Mesenteric fat pad (tissue), 1 donor: ENCODE results near the gene CDS1. TPM values are rescaled to one million over a fixed set of nuclear protein-coding genes. Genes with fewer than 3 reads are reported as not detected.
"Not testable (repeated sequence)": the region's sequence is repeated elsewhere in the genome, so short reads cannot be mapped to it uniquely, and the experiment has no call there.

Experiments used
- DNase-seq: peaks from one replicate; pipeline ENCODE4 v3.0.0-alpha.2; 2020; ENCODE audit warnings: low spot score
- total RNA-seq: library from RNA; stranded (reverse); fragmentation: NEBNext Ultra II Directional; extraction: Animal tissue kit (Norgen Biotek cat#: 25700); gene quantifications from one replicate; pipeline ENCODE4 v1.2.1, GENCODE V29; 2021
- donor health status: DM: yes; HTN: yes; CAD: no.

The CDS1 gene
- total RNA-seq, 1 donor from 2014 or later, result 0.29 TPM

GRCh38 chr4:84669201-84669600 is 86.3 kb downstream of the CDS1 start:
- no peak for DNase-seq

DNA sequence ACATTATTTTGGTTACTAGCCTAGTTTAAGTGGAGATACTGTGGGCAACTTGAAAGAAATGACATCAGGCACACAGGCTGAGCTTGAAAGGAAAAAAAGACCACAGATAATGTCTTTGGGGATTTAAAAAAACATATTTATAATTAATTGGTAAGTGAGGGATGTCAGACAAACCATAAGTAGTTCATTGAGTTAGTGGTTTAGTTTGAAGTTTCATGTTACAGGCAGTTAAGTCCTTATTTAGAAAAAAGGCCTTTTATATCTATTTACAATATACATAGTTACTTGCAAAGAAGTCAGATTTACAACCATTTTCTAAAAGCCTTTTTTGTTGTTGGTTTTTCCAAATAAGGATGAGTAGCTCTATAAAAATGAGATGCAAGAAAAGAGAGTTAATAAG is 89.2 kb downstream of the CDS1 start:
- DNase-seq, result no peak

GRCh38 chr4:84673475-84674240 is 90.7 kb downstream of the CDS1 start:
- no peak for DNase-seq

GRCh38 chr4:84677093-84677492 is 94.2 kb downstream of the CDS1 start:
- no peak for DNase-seq

- no peak for DNase-seq
Measured at GRCh38 chr4:84677995-84678394, 95.1 kb downstream of the CDS1 start.

GRCh38 chr4:84678976-84679744 is 96.2 kb downstream of the CDS1 start:
- DNase-seq, result no peak

DNA sequence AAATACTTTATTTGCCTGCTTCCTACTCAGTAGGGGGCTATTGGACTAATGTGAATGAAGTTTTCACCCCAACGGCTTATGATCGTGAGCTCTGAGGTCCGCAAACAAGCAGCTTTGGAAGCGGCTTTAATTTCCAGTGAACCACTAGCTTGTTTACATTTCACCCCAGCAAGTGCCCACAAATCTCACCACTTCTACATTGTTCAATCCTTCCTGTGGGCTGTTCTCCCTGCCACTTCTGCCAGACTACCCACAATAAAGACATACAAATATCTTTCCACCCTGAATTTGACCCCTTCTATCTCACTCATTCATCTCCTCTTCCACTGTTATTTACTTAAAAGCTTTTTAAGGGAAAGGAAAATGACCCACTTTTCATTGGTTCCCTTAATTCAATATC is 98.0 kb downstream of the CDS1 start:
- DNase-seq, result no peak

- DNase-seq, result no peak
Measured at GRCh38 chr4:84681486-84682274, 98.8 kb downstream of the CDS1 start.

DNA sequence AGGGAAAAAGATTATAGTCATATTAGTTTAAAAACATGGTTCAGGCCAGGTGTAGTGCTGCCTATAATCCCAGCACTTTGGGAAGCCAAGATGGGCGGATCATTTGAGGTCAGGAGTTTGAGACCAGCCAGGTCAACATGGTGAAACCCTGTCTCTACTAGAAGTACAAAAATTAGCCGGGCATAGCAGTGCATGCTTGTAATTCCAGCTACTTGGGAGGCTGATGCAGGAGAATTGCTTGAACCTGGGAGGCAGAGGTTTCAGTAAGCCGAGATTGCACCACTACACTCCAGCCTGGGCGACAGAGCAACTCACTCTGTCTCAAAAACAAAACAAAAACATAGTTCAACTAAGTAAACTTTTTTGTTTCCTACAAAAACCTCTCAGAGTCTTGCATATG is 99.7 kb downstream of the CDS1 start:
- DNase-seq, result not testable (repeated sequence)

GRCh38 chr4:84683064-84683850 is 100.3 kb downstream of the CDS1 start:
- no peak for DNase-seq

GRCh38 chr4:84684361-84684760 is 101.4 kb downstream of the CDS1 start:
- no peak for DNase-seq

DNA sequence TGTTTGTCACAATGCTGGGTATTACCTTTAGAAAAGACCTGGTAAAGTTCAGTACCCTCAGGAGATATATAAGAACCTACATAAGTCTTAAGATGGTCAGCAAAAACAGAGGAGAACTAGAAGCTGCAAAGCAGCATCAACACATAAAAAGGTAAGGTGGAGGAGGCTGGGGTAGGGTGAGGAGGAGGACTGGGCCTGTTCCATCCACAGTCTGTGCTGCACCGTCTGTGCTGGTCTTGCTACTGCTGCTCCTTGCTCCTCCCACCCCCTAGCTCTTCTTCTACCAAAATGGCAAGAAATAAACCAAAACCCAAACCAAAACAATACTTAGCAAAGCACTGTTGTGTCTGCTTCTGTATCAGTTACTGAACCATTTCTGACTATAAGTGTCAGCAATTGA is 102.2 kb downstream of the CDS1 start:
- DNase-seq, result no peak

DNA sequence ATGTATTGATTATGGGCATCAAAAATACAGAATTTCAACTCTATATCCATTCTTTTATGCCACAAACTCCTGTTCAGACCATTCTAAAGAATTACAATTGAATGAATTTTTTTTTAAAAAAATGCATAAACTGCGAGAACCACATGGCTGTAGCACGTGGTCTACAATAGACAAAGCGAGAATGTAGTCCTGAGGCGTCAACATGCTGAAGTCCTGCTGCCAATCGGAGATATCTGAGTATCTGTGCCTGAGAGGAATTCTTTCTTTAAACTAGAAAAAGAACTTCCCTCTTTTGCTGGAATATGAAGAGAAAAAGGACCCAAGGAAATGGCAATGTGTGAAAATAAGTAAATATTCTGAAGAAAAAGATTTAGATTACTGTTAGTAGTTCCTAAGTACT is 105.7 kb downstream of the CDS1 start:
- DNase-seq, result no peak

DNA sequence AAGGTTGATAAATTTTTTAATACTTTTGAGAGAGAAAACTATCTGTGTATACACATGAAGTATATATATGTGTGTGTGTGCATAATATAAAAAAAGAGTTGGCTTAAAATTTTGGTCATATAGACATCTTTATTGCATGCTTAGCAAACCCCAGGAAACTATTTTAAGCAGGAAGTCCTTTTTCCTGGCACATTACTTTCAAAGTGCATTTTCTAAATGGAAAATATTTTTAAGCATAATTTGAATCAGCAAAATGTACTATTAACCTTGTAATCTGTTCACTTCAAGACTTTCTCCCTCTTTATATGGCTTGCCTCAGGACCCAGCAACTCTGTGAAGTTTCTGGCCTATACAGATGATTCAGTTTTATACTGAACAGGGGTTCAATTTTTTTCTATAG is 106.3 kb downstream of the CDS1 start:
- no peak for DNase-seq

GRCh38 chr4:84690481-84690880 is 107.6 kb downstream of the CDS1 start:
- DNase-seq, result no peak

DNA sequence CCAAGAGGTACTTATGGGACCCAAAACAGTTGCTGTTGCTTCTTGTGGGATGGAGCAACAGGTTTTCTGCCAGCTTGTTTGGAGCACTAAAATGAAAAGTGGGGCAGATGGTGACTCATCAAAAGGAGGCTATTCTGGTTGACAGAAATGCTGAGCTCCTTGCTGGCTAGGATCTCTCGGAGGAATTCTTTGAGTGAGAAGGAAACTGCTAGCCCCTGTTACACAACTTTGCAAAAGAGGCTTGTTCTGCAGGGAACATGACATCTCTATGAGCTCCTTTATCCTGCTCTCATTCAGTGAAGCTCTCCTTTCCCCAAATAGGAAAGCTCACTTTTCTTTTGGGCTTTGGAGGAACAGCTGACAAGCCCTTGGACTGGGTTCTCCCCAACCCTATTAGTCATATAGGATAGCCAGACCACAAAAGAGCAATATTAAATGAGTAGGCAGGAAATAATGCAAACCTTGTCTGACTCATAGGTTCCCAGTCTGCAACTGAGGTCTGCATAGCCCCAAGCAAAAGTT is 108.3 kb downstream of the CDS1 start:
- no peak for DNase-seq

GRCh38 chr4:84691800-84692199 is 108.9 kb downstream of the CDS1 start:
- no peak for DNase-seq

GRCh38 chr4:84697159-84697558 is 114.2 kb downstream of the CDS1 start:
- no peak for DNase-seq

DNA sequence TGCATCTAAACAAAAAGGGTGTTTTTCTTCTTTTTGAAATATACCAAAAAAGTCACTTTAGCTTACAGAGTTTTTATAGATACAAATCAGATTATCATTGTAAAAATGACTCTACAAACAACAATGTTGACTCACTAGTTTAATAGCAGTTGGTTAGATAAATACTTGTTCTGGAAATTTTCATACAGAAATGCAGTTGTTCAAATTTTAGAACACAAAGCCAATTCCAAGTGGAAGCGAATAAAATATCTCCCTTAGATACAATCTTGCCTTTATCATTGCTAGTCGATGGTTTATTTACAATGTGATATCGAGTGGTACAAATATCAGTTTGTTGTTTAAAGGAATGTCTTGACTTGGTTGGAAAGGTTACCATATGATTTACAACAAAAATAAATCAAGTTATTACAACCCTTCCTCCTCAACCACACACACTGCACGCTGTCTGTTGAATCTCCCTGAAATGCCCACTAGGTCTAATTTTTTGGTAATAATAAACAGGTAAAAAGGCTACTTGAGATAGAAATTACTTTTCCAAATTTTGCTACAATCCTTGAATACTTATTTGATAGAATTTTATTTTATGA is 114.8 kb downstream of the CDS1 start:
- DNase-seq, result no peak

DNA sequence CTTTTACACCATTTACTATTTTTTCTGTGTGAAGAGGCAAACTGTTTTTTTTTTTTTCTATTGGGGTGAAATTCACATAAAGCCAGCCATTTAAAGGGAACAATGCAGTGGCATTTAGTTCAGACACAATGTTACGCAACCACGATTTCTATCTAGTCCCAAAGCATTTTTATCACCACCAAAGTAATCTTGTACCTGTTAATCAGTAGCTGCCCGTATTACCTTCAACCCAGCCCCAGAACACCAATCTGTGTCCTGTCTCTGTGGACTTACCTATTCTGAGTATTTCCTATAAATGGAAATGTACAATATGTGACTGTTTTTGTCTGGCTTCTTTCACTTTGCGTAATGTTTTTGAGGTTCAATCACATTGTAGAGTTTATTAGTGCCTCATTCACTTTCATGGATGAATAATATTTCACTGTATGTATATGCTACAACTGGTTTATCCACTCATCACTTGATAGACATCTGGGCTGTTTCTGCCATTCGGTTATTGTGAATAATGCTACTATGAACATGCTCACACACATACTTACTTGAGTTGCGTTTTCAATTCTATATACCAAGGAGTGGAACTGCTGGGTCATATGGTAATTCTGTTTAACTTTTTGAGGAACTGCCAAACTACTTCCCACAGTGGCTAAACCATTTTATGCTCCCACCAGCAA is 116.2 kb downstream of the CDS1 start:
- DNase-seq, result no peak
